ENCODE measurements around the gene MYO9A. TPM values are rescaled to one million over a fixed set of nuclear protein-coding genes. Genes with fewer than 3 reads are reported as not detected.

MYO9A gene
- total RNA-seq, 1 experiment from 2014 or later = 142 TPM

DNA sequence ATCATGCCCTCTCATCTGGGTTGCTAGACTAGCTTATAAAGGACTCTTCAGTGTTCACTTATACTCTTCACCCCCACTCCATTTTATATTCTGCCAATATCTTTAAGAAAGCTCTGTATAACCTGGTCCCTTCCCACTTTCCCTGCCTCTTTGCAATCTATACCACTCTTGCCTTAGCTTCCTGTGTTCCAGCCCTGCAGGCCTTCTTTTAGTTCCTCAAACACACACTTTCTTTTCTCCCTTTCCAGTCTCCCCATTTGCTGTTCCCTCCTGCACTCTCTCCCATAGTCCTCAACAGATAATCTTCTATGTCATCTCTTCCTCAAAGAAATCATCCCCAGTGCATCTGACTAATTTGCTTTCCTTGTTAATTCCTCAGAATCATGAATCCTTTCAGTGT lies 29.0 kb upstream of the MYO9A start:
- H3K4me3 ChIP-seq (ENCODE audit: low read length) = no peak overlapping the region
- H2AFZ ChIP-seq (ENCODE audit: low read length) = no peak overlapping the region
- H3K9me3 ChIP-seq (ENCODE audit: low read length) = no peaks in the 10 kb centered on the region
- no peaks in the 10 kb centered on the region for H3K27me3 ChIP-seq (ENCODE audit: low read length)
- H4K20me1 ChIP-seq (ENCODE audit: insufficient read depth, low read depth, low read length) = no peaks in the 10 kb centered on the region
- no peaks in the 10 kb centered on the region for H3K79me2 ChIP-seq (ENCODE audit: low read length)
- no peaks in the 10 kb centered on the region for H3K9me2 ChIP-seq (replicated peaks; ENCODE audit: insufficient read depth, low read length)
- H3K27ac ChIP-seq (ENCODE audit: low read length) = no peak overlapping the region
- H3K36me3 ChIP-seq (ENCODE audit: insufficient read depth, low read length) = no peaks in the 10 kb centered on the region
- H3K9ac ChIP-seq (ENCODE audit: low read length) = no peak overlapping the region
- no peak for DNase-seq
- H3K4me2 ChIP-seq (ENCODE audit: low read depth, low read length, poor library complexity, severe bottlenecking) = no peak overlapping the region
- H3K4me1 ChIP-seq (ENCODE audit: low read length) = no peaks in the 10 kb centered on the region

DNA sequence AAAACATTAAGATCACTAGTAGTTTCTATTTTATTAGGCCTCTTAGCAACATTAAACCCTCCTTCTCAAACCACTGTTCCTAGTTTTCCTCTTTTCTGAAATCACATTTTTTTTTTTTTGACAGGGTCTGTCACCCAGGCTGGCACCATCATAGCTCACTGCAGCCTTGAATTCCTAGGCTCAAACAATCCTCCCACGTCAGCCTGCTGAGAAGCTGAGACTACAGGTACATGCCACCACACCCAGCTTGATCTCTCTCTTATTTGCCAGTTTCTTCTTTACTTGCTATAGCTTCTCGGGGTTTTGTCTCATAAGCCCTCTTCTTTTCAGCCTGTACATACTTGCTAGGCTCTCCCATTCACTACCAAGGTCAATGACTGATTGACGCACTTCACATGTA lies 28.3 kb upstream of the MYO9A start:
- Histone ChIP-seq H3K4me3 (ENCODE audit: low read length) (no peak overlapping the region), H3K9me3 (ENCODE audit: low read length) (no peaks in the 10 kb centered on the region), H3K4me2 (ENCODE audit: low read depth, low read length, poor library complexity, severe bottlenecking) (no peak overlapping the region), H3K36me3 (ENCODE audit: insufficient read depth, low read length) (no peaks in the 10 kb centered on the region), H3K27me3 (ENCODE audit: low read length) (no peaks in the 10 kb centered on the region), H3K9me2 (replicated peaks; ENCODE audit: insufficient read depth, low read length) (no peaks in the 10 kb centered on the region), H3K9ac (ENCODE audit: low read length) (no peak overlapping the region), H4K20me1 (ENCODE audit: insufficient read depth, low read depth, low read length) (no peaks in the 10 kb centered on the region), H3K79me2 (ENCODE audit: low read length) (no peaks in the 10 kb centered on the region), H3K4me1 (ENCODE audit: low read length) (peaks cover 6% of the 10 kb centered on the region), H3K27ac (ENCODE audit: low read length) (no peak overlapping the region), H2AFZ (ENCODE audit: low read length) (no peak overlapping the region)
- no peak for DNase-seq

DNA sequence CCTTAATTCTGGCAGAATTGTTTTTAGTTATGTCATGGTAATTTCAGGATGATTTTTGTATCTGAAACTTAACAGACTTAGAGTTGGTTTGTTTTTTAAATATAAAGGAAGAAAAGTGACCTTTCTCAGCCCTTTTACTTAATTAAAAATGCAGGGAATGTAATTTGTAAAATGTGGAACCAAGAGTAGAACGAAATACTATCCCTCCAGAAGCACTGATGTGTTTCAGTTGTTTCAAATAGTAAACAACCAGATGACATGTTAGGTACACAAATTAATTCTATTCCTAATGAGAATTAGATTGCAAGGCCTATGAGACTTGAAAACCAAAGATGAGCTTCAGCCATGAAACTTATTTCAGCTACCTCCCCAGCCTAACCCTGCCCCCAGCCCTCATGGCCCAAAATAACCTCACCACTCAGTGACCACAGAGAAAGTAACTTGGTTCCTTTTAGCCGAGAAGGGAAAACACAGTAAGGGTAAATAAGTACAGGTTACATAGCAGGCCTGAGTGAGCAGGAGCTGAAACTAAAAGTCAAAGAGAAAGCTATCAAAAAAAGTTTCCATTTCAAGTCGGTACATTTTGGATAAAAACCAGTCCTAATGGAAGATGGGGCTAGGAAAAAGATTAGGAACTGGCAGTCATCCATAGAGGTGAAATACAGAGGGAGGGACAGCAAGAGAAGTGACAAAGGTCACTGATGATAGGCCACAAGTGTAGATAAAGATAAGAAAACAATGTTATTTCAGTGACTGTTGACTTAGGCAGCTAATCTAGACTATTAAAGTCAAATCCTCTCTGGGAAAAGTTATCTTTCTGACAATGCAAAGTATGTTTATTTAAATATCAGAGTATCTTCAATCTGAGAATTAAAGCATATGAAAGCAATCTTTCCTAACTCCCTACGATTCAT lies 23.5 kb upstream of the MYO9A start:
- Histone ChIP-seq H3K79me2 (ENCODE audit: low read length) (no peaks in the 10 kb centered on the region), H3K9me2 (replicated peaks; ENCODE audit: insufficient read depth, low read length) (no peaks in the 10 kb centered on the region), H3K27me3 (ENCODE audit: low read length) (no peaks in the 10 kb centered on the region), H3K9ac (ENCODE audit: low read length) (no peak overlapping the region), H3K36me3 (ENCODE audit: insufficient read depth, low read length) (no peaks in the 10 kb centered on the region), H3K4me2 (ENCODE audit: low read depth, low read length, poor library complexity, severe bottlenecking) (no peak overlapping the region), H3K4me1 (ENCODE audit: low read length) (peaks cover 7% of the 10 kb centered on the region), H3K9me3 (ENCODE audit: low read length) (no peaks in the 10 kb centered on the region), H4K20me1 (ENCODE audit: insufficient read depth, low read depth, low read length) (no peaks in the 10 kb centered on the region), H2AFZ (ENCODE audit: low read length) (no peak overlapping the region), H3K4me3 (ENCODE audit: low read length) (no peak overlapping the region), H3K27ac (ENCODE audit: low read length) (no peak overlapping the region)
- no peak for DNase-seq

DNA sequence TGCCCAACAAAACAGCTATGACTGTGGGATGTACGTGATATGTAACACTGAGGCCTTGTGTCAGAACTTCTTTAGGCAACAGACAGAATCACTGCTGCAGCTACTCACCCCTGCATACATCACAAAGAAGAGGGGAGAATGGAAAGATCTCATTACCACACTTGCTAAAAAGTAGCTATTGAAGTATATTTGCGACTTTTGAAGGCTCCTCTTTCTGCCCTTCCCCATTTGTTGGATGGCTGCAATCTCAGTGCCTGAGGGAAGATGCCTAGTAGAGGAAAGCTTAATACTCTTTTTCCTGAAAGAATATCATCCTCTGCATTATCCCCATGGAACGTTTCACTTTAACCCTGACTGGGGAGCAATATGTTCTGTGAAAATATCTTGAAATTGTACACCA lies 22.1 kb upstream of the MYO9A start:
- H4K20me1 ChIP-seq (ENCODE audit: insufficient read depth, low read depth, low read length) = no peaks in the 10 kb centered on the region
- H3K27me3 ChIP-seq (ENCODE audit: low read length) = no peaks in the 10 kb centered on the region
- no peaks in the 10 kb centered on the region for H3K9me3 ChIP-seq (ENCODE audit: low read length)
- H3K9ac ChIP-seq (ENCODE audit: low read length) = no peak overlapping the region
- H2AFZ ChIP-seq (ENCODE audit: low read length) = no peak overlapping the region
- no peak for DNase-seq
- H3K4me2 ChIP-seq (ENCODE audit: low read depth, low read length, poor library complexity, severe bottlenecking) = no peak overlapping the region
- H3K27ac ChIP-seq (ENCODE audit: low read length) = no peak overlapping the region
- H3K9me2 ChIP-seq (replicated peaks; ENCODE audit: insufficient read depth, low read length) = no peaks in the 10 kb centered on the region
- peaks cover 7% of the 10 kb centered on the region for H3K4me1 ChIP-seq (ENCODE audit: low read length)
- H3K36me3 ChIP-seq (ENCODE audit: insufficient read depth, low read length) = no peaks in the 10 kb centered on the region
- no peak overlapping the region for H3K4me3 ChIP-seq (ENCODE audit: low read length)
- H3K79me2 ChIP-seq (ENCODE audit: low read length) = no peaks in the 10 kb centered on the region

DNA sequence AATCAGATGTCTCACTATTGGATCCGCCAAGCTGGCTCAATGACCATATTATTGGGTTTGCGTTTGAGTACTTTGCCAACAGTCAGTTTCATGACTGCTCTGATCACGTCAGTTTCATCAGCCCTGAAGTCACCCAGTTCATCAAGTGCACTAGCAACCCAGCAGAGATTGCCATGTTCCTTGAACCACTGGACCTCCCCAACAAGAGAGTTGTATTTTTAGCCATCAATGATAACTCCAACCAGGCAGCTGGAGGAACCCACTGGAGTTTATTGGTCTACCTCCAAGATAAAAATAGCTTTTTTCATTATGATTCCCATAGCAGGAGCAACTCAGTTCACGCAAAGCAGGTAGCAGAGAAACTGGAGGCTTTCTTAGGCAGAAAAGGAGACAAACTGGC lies 21.7 kb upstream of the MYO9A start:
- Histone ChIP-seq H3K9me2 (replicated peaks; ENCODE audit: insufficient read depth, low read length) (no peaks in the 10 kb centered on the region), H4K20me1 (ENCODE audit: insufficient read depth, low read depth, low read length) (no peaks in the 10 kb centered on the region), H3K4me1 (ENCODE audit: low read length) (peaks cover 7% of the 10 kb centered on the region), H3K79me2 (ENCODE audit: low read length) (no peaks in the 10 kb centered on the region), H3K9me3 (ENCODE audit: low read length) (no peaks in the 10 kb centered on the region), H3K36me3 (ENCODE audit: insufficient read depth, low read length) (no peaks in the 10 kb centered on the region), H3K4me2 (ENCODE audit: low read depth, low read length, poor library complexity, severe bottlenecking) (no peak overlapping the region), H3K9ac (ENCODE audit: low read length) (no peak overlapping the region), H3K27ac (ENCODE audit: low read length) (no peak overlapping the region), H3K4me3 (ENCODE audit: low read length) (no peak overlapping the region), H3K27me3 (ENCODE audit: low read length) (no peaks in the 10 kb centered on the region), H2AFZ (ENCODE audit: low read length) (no peak overlapping the region)
- no peak for DNase-seq

DNA sequence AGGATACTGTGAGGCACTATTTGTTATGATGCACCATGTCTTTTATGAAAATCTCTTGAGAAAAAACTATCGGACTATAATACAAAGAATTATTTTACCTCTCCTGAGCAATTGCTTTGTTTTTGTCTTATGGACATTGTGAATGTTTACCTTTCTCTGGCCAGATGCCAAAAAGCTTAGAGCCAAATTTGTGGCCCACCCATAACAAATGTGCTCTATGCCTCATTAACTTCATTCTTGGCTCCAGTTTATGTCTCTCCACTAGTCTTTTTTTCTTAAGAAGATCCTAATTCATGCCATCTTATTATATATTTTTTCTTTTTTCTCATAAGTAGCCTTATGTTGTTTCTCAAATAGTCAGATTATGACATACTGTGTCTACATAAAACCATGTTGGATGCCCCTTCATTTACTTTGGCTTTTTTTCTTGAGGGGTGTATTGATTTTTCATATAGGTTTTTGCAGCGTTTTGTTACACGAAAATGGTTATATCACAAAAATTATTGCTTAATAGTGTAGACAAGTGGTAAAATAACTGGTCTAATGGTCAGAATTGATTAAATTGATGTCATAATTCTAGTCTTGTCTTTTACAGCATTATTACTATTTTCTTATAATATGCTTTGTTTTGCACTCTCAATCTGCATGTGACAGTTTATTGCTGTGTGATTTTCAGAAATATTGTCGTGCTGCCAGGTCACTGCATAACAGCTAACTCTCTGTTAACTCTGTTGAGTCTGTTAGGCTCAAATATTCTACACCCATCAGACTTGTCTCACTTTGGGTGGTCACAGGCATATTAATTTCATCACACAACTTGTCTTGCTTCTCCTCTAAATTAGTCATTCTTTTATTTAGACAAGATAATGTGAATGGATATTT lies 18.5 kb upstream of the MYO9A start:
- Histone ChIP-seq H3K4me3 (ENCODE audit: low read length) (no peak overlapping the region), H3K36me3 (ENCODE audit: insufficient read depth, low read length) (no peaks in the 10 kb centered on the region), H3K9me2 (replicated peaks; ENCODE audit: insufficient read depth, low read length) (no peaks in the 10 kb centered on the region), H2AFZ (ENCODE audit: low read length) (no peak overlapping the region), H3K4me1 (ENCODE audit: low read length) (peaks cover 11% of the 10 kb centered on the region), H3K4me2 (ENCODE audit: low read depth, low read length, poor library complexity, severe bottlenecking) (no peak overlapping the region), H3K27me3 (ENCODE audit: low read length) (no peaks in the 10 kb centered on the region), H3K79me2 (ENCODE audit: low read length) (no peaks in the 10 kb centered on the region), H3K9ac (ENCODE audit: low read length) (no peak overlapping the region), H3K9me3 (ENCODE audit: low read length) (no peaks in the 10 kb centered on the region), H4K20me1 (ENCODE audit: insufficient read depth, low read depth, low read length) (no peaks in the 10 kb centered on the region), H3K27ac (ENCODE audit: low read length) (no peak overlapping the region)
- no peak for DNase-seq

DNA sequence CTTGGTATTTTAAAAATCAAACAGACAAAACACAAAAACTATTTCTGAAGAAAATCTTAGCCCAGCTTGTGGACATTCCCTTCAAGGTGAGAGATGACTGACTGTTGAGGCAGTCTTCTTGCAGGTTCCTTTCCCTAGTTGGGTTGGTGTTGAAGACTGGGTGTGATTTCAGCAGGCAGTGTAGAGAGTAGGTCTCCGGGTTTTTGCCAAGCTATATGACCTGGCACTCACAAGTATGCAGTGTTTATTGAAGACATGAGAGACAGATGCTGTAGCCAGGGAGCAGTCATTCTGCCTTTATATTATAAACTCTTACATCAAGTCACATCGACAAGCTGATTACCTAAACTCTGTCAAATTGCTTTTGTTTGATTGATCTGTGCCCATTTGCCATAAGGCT lies 17.8 kb upstream of the MYO9A start:
- H3K4me1 ChIP-seq (ENCODE audit: low read length) = peaks cover 10% of the 10 kb centered on the region
- DNase-seq = no peak

DNA sequence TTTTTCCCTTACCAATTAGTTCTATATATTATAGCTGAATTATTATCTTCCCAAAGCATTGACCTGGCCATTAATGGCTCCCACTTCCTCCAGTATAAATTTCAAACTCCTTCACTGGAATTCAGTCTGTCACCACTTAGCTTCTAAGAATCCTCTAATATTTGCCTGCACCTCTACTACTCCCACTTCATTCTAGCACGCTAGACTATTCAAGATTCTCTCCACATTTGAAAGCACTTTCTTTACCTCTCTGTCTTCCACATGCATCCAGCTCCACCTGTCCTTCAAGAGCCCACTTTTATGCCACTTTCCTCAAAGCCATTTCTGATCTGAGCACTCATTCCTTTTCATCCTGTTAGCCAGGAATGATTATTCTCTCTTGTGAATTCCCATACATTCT lies 15.3 kb upstream of the MYO9A start:
- Histone ChIP-seq H2AFZ (ENCODE audit: low read length) (no peak overlapping the region), H3K9me3 (ENCODE audit: low read length) (no peaks in the 10 kb centered on the region), H3K36me3 (ENCODE audit: insufficient read depth, low read length) (no peaks in the 10 kb centered on the region), H3K9ac (ENCODE audit: low read length) (no peak overlapping the region), H3K4me3 (ENCODE audit: low read length) (no peak overlapping the region), H3K9me2 (replicated peaks; ENCODE audit: insufficient read depth, low read length) (no peaks in the 10 kb centered on the region), H3K79me2 (ENCODE audit: low read length) (no peaks in the 10 kb centered on the region), H3K27ac (ENCODE audit: low read length) (no peak overlapping the region), H4K20me1 (ENCODE audit: insufficient read depth, low read depth, low read length) (no peaks in the 10 kb centered on the region), H3K27me3 (ENCODE audit: low read length) (no peaks in the 10 kb centered on the region), H3K4me1 (ENCODE audit: low read length) (peaks cover 10% of the 10 kb centered on the region), H3K4me2 (ENCODE audit: low read depth, low read length, poor library complexity, severe bottlenecking) (no peak overlapping the region)
- no peak for DNase-seq

More for the DNA sequence above, 17.8 kb upstream of the MYO9A start:
- Histone ChIP-seq H4K20me1 (ENCODE audit: insufficient read depth, low read depth, low read length) (no peaks in the 10 kb centered on the region), H3K9me2 (replicated peaks; ENCODE audit: insufficient read depth, low read length) (no peaks in the 10 kb centered on the region), H2AFZ (ENCODE audit: low read length) (no peak overlapping the region), H3K4me3 (ENCODE audit: low read length) (no peak overlapping the region), H3K79me2 (ENCODE audit: low read length) (no peaks in the 10 kb centered on the region), H3K36me3 (ENCODE audit: insufficient read depth, low read length) (no peaks in the 10 kb centered on the region), H3K9ac (ENCODE audit: low read length) (no peak overlapping the region), H3K9me3 (ENCODE audit: low read length) (no peaks in the 10 kb centered on the region), H3K4me2 (ENCODE audit: low read depth, low read length, poor library complexity, severe bottlenecking) (no peak overlapping the region), H3K27ac (ENCODE audit: low read length) (no peak overlapping the region), H3K27me3 (ENCODE audit: low read length) (no peaks in the 10 kb centered on the region)
